NCI-H1092 treated with DMSO at 0.1 percent for 48 hours (cell line): ENCODE measurements around the gene SYDE1.

Experiments used
- DNase-seq: peaks from one replicate; lab custom pipeline; 2025; lab: John Stamatoyannopoulos, UW

The SYDE1 gene

DNA sequence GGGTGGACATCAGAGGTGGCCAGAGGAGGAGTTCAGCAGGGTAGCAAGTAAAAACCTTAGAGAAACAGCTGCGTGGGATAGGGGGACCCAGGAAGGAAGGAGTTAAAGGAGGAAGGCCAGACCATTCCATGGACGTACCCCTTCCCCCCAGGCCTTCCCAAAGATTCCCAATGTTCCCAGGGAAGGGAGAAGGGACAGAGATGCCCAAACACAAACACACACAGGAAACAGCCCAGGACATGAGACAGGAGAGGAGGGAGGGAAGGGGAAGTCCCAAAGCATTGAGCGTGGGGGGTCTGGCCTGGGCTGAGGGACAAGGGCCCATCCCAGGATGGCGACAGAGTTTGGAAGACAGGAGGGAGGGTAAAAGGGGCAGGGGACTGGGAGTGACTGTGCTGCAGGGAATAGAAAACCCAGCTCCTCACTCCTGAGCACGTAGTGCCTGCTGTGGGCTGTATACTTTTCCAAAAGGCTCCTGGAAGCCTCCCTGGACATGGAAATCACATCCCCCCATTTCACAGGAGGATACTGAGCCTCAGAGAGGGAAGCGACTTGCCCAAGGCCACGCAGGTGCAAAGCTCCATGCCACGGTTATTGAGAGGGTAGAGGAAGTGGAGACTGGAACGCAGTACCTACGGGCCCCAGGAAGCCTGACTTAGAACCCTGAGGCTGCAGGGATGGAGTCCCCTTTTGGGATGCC is 1.1 kb downstream of the SYDE1 start:
- DNase-seq: no peak

DNA sequence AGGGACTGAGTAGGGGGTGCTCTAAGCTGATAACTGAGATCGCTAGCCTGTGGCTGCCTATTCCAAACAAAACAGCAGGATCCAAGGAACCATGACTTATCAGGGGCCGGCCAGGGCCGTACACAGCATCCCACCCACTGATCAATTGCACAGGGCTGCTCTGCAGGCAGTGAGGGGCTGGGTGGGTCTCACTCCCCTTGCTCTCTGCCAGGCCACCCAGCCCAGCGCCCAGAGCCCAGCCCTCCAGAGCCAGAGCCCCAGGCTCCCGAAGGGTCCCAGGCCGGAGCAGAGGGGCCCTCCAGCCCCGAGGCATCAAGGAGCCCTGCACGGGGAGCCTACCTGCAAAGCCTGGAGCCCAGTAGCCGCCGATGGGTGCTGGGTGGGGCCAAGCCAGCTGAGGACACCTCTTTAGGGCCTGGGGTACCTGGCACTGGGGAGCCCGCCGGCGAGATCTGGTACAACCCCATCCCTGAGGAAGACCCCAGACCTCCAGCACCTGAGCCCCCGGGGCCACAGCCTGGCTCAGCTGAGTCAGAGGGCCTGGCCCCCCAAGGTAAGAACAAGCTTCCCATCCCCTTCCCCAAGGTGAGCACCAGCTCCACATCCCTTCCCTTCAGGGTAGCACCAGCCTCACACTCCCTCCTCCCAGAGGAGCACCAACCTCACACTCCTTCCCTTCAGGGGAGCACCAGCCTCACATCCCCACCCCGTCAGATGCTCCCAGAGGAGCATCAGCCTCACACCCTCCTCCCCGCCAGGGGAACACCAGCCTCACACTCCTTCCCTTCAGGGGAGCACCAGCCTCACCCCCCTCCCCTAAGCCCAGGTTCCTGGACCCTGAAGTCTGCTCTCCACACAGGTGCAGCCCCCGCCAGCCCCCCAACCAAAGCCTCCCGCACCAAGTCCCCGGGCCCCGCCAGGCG is 1.9 kb downstream of the SYDE1 start:
- DNase-seq: no peak

DNA sequence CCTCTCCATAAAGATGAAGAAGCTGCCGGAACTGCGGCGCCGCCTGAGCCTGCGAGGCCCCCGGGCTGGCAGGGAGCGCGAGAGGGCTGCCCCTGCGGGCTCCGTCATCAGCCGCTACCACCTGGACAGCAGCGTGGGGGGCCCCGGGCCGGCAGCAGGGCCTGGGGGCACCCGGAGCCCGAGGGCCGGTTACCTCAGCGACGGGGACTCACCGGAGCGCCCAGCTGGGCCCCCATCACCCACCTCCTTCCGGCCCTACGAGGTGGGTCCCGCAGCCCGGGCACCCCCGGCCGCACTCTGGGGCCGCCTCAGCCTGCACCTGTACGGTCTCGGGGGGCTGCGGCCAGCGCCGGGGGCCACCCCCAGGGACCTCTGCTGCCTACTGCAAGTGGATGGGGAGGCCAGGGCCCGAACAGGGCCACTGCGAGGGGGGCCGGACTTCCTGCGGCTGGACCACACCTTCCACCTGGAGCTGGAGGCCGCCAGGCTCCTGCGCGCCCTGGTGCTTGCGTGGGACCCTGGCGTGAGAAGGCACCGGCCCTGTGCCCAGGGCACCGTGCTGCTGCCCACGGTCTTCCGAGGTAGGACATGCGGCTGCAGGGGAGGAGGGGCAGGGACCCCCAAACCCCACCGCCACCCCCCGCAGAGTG is 2.7 kb downstream of the SYDE1 start:
- DNase-seq: no peak

DNA sequence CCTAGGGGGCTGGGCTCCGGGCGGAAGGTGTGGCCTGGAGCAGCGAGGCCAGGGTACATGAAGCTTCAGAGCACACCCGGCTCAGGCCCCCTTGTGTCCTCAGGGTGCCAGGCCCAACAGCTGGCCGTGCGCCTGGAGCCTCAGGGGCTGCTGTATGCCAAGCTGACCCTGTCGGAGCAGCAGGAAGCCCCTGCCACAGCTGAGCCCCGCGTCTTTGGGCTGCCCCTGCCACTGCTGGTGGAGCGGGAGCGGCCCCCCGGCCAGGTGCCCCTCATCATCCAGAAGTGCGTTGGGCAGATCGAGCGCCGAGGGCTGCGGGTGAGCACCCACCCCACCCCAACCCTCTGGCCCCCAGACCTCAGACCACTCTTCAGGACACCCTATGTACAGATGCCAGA is 3.2 kb downstream of the SYDE1 start:
- DNase-seq: peak; percentile 0

DNA sequence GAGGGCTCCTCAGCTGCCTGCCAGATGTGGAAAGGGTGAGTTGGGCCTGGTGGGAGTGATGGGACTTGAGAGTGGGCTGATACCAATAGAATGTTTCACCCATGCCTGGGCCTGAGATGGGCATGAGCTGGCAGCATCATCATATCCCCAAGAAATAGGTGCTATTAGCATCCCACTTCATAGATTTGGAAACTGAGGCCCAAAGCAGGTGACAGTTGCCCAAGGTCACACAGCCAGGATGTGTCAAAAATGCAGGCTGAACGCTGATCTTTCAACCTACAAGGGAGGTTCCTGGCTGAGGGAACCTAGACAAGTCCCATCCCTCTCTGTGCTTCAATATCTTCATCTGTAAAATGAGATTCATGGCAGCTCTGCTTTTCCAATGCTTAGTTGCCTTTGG is 4.6 kb downstream of the SYDE1 start:
- DNase-seq: no peak

DNA sequence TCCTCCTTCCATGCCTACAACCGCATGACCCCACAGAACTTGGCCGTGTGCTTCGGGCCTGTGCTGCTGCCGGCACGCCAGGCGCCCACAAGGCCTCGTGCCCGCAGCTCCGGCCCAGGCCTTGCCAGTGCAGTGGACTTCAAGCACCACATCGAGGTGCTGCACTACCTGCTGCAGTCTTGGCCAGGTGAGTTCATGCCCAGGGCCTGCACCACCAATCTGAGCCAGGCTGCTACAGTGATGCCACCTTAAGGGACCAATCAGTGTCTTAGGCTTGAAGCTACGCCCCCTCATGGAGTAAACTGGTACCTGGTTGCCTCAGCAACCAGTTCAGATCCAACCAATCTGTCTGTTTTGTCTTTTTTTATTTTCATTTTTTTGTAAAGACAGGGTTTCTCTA is 5.2 kb downstream of the SYDE1 start:
- DNase-seq: no peak

DNA sequence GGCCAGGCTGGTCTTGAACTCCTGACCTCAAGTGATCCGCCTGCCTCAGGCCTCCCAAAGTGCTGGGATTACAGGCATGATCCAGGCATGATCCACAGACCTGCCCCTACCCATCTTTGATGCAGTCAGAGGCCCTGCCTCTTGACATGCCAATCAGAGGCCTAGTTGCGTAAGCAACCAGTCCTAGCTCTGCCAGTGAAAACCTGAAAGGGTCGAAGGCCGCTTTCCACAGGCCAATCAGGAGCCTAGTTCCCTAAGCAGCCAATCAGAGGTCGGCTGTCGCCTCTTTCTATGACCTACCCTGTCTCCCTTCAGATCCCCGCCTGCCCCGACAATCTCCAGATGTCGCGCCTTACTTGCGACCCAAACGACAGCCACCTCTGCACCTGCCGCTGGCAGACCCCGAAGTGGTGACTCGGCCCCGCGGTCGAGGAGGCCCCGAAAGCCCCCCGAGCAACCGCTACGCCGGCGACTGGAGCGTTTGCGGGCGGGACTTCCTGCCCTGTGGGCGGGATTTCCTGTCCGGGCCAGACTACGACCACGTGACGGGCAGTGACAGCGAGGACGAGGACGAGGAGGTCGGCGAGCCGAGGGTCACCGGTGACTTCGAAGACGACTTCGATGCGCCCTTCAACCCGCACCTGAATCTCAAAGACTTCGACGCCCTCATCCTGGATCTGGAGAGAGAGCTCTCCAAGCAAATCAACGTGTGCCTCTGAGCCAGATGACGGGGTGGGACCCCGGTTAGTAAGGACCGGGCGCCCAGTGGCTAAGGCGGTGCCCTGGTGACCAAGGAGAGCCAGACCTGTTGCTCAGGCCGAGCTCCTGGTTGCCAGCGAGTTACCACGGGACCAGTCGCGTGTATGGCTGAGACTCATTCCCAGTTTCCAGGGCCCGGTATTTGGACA is 6.3 kb downstream of the SYDE1 start:
- no peak for DNase-seq

DNA sequence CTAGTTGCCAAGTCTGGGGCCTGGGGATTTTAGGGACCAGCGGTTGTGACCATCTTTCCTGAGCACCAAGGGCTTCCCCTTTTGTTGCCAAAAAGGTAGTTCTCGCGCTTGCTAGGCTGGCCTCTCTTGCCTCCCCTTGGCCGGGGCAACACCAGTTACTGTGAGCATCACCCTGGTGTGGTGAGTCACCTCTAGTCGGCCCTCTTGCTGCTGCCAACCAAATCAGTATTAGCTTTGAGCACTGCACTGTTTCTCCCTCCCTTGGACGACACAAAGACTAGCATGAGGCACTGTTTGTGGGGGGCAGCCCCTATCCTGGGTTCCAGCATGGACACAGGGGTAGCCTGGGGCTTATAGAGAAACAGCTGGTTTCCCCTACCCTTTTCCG is 6.9 kb downstream of the SYDE1 start:
- no peak for DNase-seq

DNA sequence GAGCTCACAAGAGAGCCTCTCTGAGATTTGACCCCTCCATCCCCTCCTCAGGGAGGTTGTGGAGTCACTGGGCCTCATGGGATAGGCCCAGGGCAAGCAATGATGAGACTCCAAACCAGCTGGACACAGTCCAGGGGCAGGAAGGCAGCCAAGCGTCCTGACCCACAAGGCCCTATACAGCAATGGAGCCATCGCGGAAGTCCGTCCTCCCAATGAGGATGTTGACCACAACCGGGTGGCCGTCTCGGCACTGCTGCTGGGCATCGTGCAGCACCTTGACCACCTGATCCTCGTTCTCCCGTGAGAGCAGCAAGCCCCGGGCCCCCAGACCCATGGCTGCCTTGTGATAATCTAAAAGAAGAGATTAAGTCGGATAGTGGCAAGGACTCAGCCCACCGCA is 7.9 kb downstream of the SYDE1 start:
- no peak for DNase-seq

DNA sequence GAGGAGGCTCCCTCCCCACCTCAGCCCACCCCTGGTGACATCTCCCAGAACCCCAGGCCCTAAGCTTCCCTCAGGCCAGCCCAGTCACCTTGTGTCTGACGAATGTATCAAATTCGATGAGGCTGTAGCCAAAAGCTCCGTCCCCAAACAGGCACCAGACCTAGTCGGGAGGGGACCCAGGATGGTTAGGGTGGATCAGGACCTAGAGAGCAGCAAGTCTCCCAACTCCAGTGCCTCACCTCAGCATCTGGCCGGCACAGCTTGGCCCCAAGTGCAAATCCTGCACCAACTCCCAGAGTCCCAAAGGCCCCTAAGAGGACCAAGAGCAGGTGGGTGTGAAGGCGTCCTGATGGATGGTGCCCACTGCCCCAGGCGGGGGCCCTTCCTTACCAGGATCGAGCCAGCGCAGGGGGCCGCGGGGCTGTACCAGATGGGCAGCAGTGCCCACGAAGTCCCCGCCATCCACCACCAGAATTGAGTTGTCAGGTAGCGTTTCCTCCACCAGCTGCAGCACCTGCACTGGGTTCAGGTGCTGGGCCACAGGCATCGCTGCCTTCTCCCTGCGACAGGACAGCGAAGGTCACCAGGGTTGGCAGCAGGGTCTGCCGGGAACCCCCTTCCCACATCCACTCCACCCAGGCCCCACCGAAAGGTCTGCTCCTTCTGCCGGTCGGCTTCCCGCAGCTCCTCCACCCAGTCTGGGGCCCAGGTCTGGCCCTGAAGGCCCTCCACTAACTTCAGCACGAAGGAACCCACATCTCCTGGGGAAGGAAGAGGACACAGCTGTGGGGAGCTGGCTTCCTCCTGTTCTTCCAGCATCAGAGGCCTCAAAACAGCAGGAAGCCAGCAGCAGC is 8.8 kb downstream of the SYDE1 start:
- DNase-seq: no peak

DNA sequence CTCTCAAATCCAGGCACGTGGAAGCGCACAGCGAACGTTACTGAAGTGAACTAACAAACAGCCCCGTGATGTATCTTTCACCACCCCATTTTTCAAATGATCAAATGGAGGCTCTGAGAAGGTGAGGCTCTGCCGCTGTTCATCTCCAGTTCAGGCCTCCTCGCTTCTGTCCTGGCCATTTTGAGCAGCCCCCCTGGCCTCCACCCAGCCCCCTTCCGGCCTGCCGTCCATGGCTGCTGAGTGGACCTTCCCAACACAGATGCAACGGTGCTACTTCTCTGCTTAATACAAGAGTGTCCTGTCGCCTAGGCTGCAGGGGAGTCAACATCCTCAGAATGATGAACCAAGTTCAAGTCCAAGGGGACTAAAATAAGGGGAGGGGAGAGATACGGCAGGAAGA is 9.7 kb downstream of the SYDE1 start:
- no peak for DNase-seq

DNA sequence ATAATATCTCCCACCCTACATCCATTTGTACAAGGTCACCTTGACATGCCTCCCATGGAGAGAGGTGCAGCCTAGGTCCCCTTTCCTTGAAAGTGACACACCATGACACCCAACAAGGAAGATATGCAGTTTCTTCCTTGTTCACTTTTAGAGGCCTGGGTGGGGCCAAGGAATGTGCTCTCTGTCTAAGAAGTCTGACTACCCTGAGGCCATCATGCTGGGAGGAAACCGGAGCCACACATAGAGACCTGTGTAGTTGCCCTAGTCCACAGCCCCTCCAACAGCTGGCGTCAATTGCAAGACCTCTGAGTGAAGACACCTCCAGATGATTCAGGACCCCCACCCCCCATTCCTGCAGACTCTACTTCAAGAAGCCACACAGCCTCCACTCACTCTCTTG is 11.0 kb downstream of the SYDE1 start:
- no peak for DNase-seq

DNA sequence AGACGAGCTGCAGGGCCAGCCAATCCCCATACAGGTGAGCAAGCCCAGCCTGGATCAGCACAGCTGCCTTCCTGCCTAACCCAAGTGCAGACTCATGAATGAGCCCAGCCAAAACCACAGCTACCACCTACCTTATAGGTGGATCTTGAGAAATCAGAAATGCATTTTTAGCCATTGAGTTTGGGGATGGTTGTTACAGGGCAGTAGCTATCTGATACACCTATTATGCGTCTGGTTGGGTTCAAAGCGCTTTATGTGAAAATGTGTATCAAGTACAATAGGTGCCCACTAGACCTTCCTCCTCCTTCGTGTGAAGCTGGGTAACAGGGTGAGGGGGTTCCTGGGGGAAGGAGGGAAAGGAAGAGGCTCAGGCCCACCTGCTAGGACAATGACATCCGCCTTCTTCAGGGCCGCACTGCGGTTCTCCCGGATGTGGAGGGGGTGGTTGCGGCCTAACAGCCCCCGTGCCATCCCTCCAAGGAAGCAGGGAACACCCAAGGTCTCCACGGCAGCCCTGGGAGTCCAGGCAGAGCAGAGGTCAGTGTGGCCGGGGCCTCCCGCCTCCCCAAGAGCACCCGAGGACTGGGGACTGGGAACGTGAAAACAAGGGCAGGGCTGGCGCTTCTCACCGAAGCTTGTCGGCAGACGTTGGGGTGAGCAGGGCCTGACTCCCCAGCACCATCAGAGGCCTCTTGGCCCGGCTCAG is 11.7 kb downstream of the SYDE1 start:
- no peak for DNase-seq

DNA sequence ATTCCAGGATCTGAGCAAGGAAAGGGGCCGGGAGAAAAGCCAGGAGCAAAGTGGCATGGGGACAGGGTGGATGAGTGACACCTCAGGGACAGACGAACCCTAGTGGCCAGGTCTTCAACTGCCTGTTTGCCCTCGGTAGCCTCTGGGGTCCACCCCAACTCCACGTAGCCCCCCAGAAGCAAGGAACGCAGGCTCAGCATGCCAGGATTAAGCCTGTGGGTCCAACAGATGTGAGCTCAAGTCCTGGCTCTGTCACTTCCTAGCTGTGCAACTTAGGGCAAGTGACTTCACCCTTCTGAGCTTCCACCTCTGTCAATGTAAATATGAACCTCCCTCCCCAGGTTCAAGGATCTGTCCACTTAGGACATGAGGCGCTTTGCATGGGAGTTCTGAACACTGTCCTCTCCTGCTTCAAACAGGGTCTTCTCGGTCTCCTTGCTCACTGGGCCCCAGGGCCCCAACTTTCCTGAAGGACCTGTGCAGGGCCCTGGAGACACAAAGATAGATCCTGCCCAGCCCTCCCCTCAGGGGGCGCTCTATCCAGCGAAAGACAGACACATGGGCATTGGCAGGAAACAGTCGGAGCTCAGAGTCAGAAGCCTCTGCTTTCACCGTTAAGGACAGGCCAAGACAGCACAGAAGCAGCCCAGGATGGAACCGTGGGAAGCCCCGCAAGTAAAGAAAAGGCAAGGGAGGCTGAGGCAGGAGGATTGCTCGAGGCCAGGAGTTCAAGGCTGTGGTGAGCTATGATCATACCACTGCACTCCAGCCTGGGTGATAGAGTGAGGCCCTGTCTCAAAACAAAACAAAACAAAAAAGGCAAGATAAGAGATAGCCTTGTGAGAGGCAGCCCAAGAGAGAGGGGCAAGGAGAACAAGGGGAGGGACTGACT is 13.2 kb downstream of the SYDE1 start:
- DNase-seq: no peak

DNA sequence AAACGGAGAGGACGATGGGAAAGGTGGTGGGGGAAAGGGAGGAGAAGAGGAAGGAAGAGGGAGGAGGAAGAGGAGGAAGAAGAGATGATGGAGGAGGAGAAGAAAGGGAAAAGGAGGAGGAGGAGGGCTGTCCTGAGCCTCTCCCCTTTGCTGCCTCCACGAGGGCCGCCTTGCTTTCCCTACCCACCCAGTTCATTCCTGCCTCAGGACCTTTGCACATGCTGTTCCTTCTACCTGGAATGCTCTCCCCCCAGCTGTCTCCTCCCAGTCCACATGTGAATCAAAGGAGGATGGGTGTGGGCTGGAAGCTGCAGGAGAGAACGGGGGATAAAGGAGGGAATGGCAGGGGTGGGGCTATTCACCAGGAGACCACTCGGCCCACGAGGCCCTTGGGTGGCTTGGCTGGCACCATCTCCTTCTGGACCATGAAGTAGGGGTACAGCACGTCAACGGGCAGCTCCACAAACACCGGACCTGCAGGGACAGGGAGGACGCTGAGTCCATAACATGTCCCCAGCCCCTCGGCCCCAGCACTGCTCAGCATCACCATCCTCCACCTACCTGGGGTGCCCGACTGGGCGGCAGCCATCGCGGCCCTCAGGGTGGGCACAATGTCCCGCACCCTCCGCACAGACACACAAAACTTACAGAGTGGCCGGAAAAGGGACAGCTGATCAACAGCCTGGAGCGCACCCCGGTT is 15.3 kb downstream of the SYDE1 start:
- DNase-seq: no peak

DNA sequence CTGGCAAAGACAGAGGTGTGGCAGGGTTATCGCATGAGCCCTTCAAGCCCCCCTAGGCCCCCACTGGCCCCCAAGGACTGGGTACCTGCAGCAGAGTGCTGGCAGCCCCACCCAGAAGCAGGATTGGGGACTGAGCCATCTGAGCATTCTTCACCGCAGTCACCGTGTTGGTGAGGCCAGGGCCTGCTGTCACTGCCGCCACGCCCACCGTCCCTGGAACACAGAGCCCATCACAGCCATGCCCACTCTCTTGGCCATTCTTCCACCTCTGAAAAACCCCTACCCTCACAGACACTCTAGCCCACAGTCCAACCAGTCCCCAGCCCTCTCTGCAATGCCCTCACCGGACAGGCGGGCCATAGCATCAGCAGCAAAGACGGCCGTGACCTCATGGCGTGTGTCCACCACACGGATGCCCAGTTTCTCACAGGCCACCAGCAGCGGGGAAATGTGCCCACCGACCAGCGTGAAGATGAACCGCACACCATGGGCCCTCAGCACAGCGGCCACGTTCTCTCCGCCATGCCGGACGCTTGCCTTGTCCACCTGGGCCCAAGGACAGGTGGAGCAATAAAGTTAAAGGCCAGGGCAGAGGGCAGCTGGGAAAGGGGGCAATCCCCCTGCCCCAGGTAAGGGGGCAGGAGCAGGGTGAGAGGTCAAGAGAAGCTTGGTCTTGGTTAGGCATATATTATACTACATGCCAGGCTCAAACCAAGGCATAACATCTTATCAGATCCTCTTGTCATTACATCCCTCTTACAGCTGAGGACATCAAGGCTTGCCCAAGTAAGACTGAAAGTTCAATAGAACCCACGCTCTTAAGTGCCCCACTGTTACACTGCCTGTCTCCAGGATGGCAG is 16.1 kb downstream of the SYDE1 start:
- no peak for DNase-seq

DNA sequence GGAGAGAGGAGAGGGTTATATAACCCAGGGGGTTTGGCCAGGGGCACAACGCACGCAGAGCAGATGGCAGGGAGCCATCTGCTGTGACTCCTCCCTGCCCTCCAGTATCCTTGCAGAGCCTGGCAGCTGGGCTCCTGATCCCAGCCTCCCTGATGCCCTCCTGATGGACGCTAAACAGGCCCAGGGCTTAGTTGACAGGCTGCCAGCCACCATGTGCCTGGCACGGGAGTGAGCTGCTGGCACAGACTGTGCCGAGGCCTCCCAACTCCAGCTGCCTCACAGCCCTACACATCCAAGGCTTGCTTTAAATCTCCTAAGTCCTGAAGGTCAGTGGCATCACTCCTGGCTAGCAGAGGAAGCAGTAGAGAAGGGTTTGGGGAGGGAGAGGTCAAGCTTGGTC is 16.7 kb downstream of the SYDE1 start:
- DNase-seq: peak; percentile 47
